GM06990 (cell line): ENCODE results near the gene EYA3.

Experiments
- DNase-seq: peaks from one replicate; pipeline ENCODE4 v3.0.0-alpha.2; 2011; ENCODE audit not compliant: insufficient read length; ENCODE audit errors: extremely low read depth
- H3K27me3 ChIP-seq: replicated peaks from 2 replicates; pipeline ENCODE4 v1.6.0; 2011; ENCODE audit warnings: low read length; ENCODE audit not compliant: control insufficient read depth, insufficient read depth
- H3K36me3 ChIP-seq: 2 replicates; pipeline ENCODE4 v1.5.1; 2011; ENCODE audit warnings: low read length; ENCODE audit not compliant: control insufficient read depth, insufficient read depth
- H3K4me3 ChIP-seq: replicated peaks from 2 replicates; pipeline ENCODE4 v1.5.1; 2011; ENCODE audit warnings: low read depth, mild to moderate bottlenecking, control low read depth, low read length
- TF ChIP-seq, protein P1 (sequence below): IDR thresholded peaks from 2 replicates; pipeline ENCODE4 v1.5.1; 2011; ENCODE audit warnings: low read length, control low read depth, mild to moderate bottlenecking, inconsistent platforms; ENCODE audit not compliant: insufficient read depth, poor library complexity, severe bottlenecking

EYA3 gene

GRCh38 chr1:27938488-27938887 lies 149.9 kb downstream of the EYA3 start:
- Histone ChIP-seq H3K4me3 (no peak overlapping the region), H3K36me3 (no peaks in the 10 kb centered on the region), H3K27me3 (no peaks in the 10 kb centered on the region)
- TF ChIP-seq, protein P1, sequence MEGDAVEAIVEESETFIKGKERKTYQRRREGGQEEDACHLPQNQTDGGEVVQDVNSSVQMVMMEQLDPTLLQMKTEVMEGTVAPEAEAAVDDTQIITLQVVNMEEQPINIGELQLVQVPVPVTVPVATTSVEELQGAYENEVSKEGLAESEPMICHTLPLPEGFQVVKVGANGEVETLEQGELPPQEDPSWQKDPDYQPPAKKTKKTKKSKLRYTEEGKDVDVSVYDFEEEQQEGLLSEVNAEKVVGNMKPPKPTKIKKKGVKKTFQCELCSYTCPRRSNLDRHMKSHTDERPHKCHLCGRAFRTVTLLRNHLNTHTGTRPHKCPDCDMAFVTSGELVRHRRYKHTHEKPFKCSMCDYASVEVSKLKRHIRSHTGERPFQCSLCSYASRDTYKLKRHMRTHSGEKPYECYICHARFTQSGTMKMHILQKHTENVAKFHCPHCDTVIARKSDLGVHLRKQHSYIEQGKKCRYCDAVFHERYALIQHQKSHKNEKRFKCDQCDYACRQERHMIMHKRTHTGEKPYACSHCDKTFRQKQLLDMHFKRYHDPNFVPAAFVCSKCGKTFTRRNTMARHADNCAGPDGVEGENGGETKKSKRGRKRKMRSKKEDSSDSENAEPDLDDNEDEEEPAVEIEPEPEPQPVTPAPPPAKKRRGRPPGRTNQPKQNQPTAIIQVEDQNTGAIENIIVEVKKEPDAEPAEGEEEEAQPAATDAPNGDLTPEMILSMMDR, result no peak
- DNase-seq, result no peak

DNA sequence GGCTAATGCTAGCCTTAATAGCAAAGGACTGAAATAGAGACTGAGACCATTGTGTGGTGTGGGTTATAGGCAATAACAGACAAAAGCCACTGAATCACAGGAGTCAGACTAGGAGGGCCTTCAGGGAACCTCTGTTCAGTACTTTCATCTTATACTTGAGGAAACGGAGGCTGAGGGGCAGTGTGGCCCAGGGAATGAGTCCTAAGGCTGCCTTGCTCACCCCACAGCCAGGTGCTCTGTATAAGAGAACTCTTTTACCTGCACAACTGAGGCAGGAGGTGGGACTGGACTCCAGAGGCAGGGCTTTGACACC lies 150.9 kb downstream of the EYA3 start:
- Histone ChIP-seq H3K4me3 (no peak overlapping the region), H3K27me3 (no peaks in the 10 kb centered on the region), H3K36me3 (no peaks in the 10 kb centered on the region)
- TF ChIP-seq, protein P1, result no peak
- DNase-seq, result no peak

DNA sequence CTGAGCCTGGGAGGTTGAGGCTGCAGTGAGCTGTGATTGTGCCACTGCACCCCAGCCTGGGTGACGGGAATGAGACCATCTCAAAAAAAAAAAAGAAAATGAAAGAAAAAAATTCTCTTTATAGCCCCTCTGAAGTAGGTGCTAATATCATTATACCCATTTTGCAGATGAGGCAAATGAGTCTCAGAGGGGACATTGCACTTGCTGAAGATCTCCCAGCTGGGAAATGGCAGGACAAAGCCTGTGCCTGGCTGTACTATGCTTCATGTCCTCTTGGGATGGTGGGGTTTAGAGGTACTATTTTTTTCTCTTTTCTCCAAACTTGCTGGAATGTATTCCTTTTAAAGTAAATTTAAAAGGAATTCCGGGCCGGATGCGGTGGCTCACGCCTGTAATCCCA lies 152.0 kb downstream of the EYA3 start:
- Histone ChIP-seq H3K27me3 (no peaks in the 10 kb centered on the region), H3K4me3 (no peak overlapping the region), H3K36me3 (no peaks in the 10 kb centered on the region)
- DNase-seq, result no peak
- TF ChIP-seq, protein P1, result no peak

DNA sequence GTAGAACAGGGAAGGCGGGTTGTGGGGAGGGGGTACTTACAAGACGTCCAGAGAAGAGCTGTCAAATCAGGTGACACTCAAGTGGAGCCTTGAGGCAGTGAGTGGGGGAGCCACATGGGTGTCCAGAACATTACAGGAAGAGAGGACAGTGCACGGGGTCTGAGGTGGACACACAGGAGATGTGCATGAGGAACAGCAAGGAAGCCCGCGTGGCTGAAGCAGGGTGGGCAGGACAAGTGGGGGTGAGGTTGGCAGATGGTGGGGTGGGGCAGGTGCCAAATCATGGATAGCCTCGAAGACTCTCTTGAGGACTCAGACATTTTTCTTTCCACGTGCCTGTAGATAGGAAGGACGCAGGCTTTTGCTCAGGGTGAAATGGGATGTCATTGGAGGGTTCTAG lies 152.7 kb downstream of the EYA3 start:
- Histone ChIP-seq H3K4me3 (no peak overlapping the region), H3K36me3 (no peaks in the 10 kb centered on the region), H3K27me3 (no peaks in the 10 kb centered on the region)
- TF ChIP-seq, protein P1, result no peak
- no peak for DNase-seq

DNA sequence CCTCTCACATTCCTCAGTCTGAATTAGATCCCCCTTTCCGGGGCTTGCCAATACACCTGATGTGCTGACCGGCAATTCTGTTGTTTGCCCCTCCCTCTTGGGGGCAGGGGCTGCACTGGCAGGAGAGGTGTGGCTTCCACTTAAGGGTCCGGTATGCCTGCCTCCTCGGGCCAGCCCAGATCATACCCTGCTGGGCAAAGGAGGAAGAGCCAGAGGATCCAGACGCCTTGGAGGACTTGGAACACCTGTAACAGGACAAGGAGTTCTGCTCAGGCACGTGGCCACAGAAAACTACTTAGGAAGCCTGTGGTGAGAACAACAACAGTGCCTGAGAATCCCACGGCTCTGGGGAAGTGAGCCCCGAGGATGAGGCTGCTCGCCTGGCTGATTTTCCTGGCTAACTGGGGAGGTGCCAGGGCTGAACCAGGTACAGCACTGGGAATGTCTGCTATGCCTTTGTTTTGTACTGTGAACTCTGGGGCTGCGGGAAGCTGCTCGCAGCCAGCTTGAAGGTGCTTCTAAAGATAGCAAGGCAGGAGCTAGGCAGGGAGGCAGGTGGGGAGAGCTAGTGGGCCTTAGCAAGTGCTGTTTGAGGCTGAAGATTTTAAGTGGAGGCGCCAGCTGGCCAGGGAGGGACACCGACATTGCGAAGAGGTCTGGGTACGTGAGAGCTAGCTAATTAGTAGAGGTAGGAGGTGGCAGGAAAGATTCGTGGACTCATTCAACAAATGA lies 153.4 kb downstream of the EYA3 start, which contains the start of gene SMPDL3B:
TSS of gene SMPDL3B (plus strand) at position 183 of the 732 bp plus-strand sequence. CDS start at position 367, 184 bp downstream.
- peak within 1 kb of the TSS; percentile 28 for H3K4me3 ChIP-seq
- H3K36me3 ChIP-seq, result no peaks in the 10 kb centered on the region
- no peaks in the 10 kb centered on the region for H3K27me3 ChIP-seq
- no peak for DNase-seq
- TF ChIP-seq, protein P1, result no peak

GRCh38 chr1:27931759-27932158 lies 156.7 kb downstream of the EYA3 start:
- Histone ChIP-seq H3K27me3 (no peaks in the 10 kb centered on the region), H3K36me3 (no peaks in the 10 kb centered on the region), H3K4me3 (no peak overlapping the region)
- no peak for DNase-seq
- TF ChIP-seq, protein P1, result no peak
